B cell (primary cell): Measurements from ENCODE around the gene IGFL2.

Experiments used
- CTCF ChIP-seq: fragments of 200-600 bp; IDR thresholded peaks from one replicate; pipeline ENCODE4 v1.8.0; 2022; ENCODE audit warnings: antibody characterized with exemption, mild to moderate bottlenecking
- EZH2 ChIP-seq: IDR thresholded peaks from 2 replicates; pipeline ENCODE4 v1.6.1; 2012; ENCODE audit warnings: borderline replicate concordance, low read depth, mild to moderate bottlenecking, moderate library complexity, low read length; ENCODE audit not compliant: insufficient read depth, poor library complexity, severe bottlenecking

GRCh38 chr19:46197314-46198070 is 49.5 kb downstream of the IGFL2 start:
- TF ChIP-seq CTCF (no peak), EZH2 (no peak)
